KMS-11 (cell line): Measurements from ENCODE around the gene OR8D2.

ENCODE experiments used
- H2AFZ ChIP-seq: fragments of 200-600 bp; sonication (generic); 2 replicates; pipeline ENCODE4 v1.6.1; 2016; ENCODE audit warnings: antibody characterized with exemption, mixed run types, low read depth
- H3K27ac ChIP-seq: fragments of 200-600 bp; sonication (generic); 2 replicates; pipeline ENCODE4 v1.6.1; 2016; ENCODE audit warnings: mild to moderate bottlenecking, mixed run types
- H3K27me3 ChIP-seq: fragments of 200-600 bp; sonication (generic); 2 replicates; pipeline ENCODE4 v1.6.1; 2017; ENCODE audit warnings: mild to moderate bottlenecking, low read depth, mixed run types, moderate library complexity; ENCODE audit not compliant: insufficient read depth
- H3K36me3 ChIP-seq: fragments of 200-600 bp; sonication (generic); 2 replicates; pipeline ENCODE4 v1.6.1; 2017; ENCODE audit warnings: mild to moderate bottlenecking, mixed run types; ENCODE audit not compliant: insufficient read depth
- H3K4me1 ChIP-seq: fragments of 200-600 bp; sonication (generic); 2 replicates; pipeline ENCODE4 v1.6.1; 2016; ENCODE audit warnings: mild to moderate bottlenecking, low read depth, mixed run types; ENCODE audit not compliant: poor library complexity, severe bottlenecking
- H3K4me2 ChIP-seq: fragments of 200-600 bp; sonication (generic); 2 replicates; pipeline ENCODE4 v1.7.0; 2016; ENCODE audit warnings: mild to moderate bottlenecking, mixed run types
- H3K4me3 ChIP-seq: fragments of 200-600 bp; sonication (generic); IDR thresholded peaks from 2 replicates; pipeline ENCODE4 v1.6.1; 2017; ENCODE audit warnings: low read depth, low read length, mixed read lengths; ENCODE audit not compliant: insufficient read depth
- H3K79me2 ChIP-seq: fragments of 200-600 bp; sonication (generic); 2 replicates; pipeline ENCODE4 v1.6.1; 2016; ENCODE audit warnings: low read depth, mixed run types; ENCODE audit not compliant: insufficient read depth
- H3K9ac ChIP-seq: fragments of 200-600 bp; sonication (generic); 2 replicates; pipeline ENCODE4 v1.6.1; 2016; ENCODE audit warnings: mild to moderate bottlenecking, mixed run types
- H4K20me1 ChIP-seq: fragments of 200-600 bp; sonication (generic); 2 replicates; pipeline ENCODE4 v1.6.1; 2016; ENCODE audit warnings: mild to moderate bottlenecking, mixed run types; ENCODE audit not compliant: insufficient read depth
- CTCF ChIP-seq: fragments of 200-600 bp; sonication (generic); conservative IDR thresholded peaks from 2 replicates; pipeline ENCODE4 v1.6.1; 2017; ENCODE audit warnings: low read depth, mild to moderate bottlenecking, antibody characterized with exemption, low read length, moderate library complexity, mixed read lengths

Gene OR8D2, protein sequence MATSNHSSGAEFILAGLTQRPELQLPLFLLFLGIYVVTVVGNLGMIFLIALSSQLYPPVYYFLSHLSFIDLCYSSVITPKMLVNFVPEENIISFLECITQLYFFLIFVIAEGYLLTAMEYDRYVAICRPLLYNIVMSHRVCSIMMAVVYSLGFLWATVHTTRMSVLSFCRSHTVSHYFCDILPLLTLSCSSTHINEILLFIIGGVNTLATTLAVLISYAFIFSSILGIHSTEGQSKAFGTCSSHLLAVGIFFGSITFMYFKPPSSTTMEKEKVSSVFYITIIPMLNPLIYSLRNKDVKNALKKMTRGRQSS

DNA sequence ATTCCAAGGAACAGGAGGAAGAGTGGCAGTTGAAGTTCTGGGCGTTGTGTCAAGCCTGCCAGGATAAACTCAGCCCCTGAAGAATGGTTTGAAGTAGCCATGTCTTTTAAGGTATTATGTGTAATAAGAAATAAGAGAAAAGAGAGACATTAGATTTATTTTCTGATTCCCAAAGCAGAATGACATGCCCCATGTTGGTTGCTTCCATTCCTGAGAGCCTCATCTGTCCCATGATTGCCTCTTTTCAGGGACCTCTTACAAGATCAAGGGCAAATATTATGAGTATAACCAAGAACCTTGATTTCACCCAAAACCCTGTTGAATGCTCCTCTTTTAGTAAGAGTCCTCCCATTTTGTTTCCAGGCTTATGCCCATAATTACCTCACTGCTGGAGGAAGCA, at the start of gene OR8D2:
Gene OR8D2 (minus strand): TSS at position 101 of the 400 bp plus-strand sequence. CDS start 0 bp downstream, at position 101.
- no peaks in the 10 kb centered on the region for H3K27me3 ChIP-seq
- H4K20me1 ChIP-seq = no peaks in the 10 kb centered on the region
- no peak within 1 kb of the TSS for H3K4me2 ChIP-seq
- no peaks in the 10 kb centered on the region for H3K36me3 ChIP-seq
- H3K4me1 ChIP-seq = no peaks in the 10 kb centered on the region
- no peak within 1 kb of the TSS for H3K4me3 ChIP-seq
- no peak for TF ChIP-seq CTCF
- H3K79me2 ChIP-seq = no peaks in the 10 kb centered on the region
- no peak within 1 kb of the TSS for H2AFZ ChIP-seq
- no peak within 1 kb of the TSS for H3K27ac ChIP-seq
- no peak within 1 kb of the TSS for H3K9ac ChIP-seq

DNA sequence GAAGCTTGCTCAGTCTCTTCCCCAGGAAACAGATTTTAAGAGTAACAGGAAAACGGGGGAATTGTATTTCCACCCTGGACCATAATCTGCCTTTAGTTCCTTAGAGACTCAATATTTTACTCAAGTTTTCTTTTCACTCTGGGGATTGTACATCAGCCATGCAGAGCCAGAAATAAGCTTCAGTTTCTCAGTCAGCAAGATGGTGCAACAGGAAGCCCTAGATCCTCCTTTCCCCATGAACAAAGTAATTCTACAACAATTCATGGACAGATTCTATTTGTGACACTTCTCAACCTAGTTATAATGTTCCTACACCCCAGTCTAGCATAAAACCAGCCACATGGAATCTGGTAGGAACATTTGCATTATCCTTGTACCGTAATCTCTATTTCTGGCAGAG, 39.6 kb upstream of the OR8D2 start:
- H3K79me2 ChIP-seq = no peaks in the 10 kb centered on the region
- H3K27me3 ChIP-seq = no peaks in the 10 kb centered on the region
- H3K4me3 ChIP-seq = no peak overlapping the region
- H4K20me1 ChIP-seq = no peaks in the 10 kb centered on the region
- TF ChIP-seq CTCF = no peak
- H3K36me3 ChIP-seq = no peaks in the 10 kb centered on the region
- no peak overlapping the region for H3K27ac ChIP-seq
- no peak overlapping the region for H3K4me2 ChIP-seq
- no peak overlapping the region for H2AFZ ChIP-seq
- H3K9ac ChIP-seq = no peak overlapping the region
- H3K4me1 ChIP-seq = no peaks in the 10 kb centered on the region

DNA sequence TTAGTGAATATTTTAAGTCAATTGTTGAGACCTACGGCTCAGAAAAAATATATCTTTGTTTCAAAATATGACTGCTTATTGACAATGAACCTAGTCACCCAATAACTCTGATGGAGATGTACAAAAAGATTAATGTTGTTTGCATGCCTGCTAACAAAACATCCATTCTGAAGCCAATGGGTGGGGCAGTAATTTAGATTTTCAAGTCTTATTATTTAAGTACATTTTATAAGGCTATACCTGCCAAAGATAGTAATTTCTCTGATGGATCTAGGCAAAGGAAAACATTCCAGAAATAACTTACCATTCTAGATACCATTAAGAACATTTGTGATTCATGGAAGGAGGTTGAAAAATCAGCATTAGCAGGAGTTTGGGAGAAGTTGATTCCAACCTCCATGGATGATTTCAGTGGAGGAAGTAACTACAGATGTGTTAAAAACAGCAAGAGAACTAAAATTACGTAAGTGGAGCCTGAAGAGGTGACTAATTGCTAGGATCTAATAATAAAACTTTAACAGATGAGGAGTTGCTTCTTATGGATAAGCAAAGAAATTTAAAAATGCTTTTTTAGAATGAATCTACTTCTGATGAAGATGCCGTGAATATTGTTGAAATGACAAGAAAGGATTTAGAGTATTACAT, 26.4 kb upstream of the OR8D2 start:
- no peaks in the 10 kb centered on the region for H3K4me1 ChIP-seq
- no peaks in the 10 kb centered on the region for H3K27me3 ChIP-seq
- no peak for TF ChIP-seq CTCF
- no peak overlapping the region for H3K4me2 ChIP-seq
- no peaks in the 10 kb centered on the region for H3K79me2 ChIP-seq
- H3K4me3 ChIP-seq = no peak overlapping the region
- no peaks in the 10 kb centered on the region for H3K36me3 ChIP-seq
- no peak overlapping the region for H3K9ac ChIP-seq
- H2AFZ ChIP-seq = no peak overlapping the region
- no peak overlapping the region for H3K27ac ChIP-seq
- H4K20me1 ChIP-seq = no peaks in the 10 kb centered on the region

- Histone ChIP-seq H3K27me3 (no peaks in the 10 kb centered on the region), H3K4me1 (no peaks in the 10 kb centered on the region), H3K27ac (no peak overlapping the region), H4K20me1 (no peaks in the 10 kb centered on the region), H3K9ac (no peak overlapping the region), H2AFZ (no peak overlapping the region), H3K36me3 (no peaks in the 10 kb centered on the region), H3K4me3 (no peak overlapping the region), H3K79me2 (no peaks in the 10 kb centered on the region), H3K4me2 (no peak overlapping the region)
- TF ChIP-seq CTCF = no peak
Observed at GRCh38 chr11:124344346-124344745, 24.3 kb upstream of the OR8D2 start.
